GM19438 (cell line): ENCODE results near the gene SPATA24.
A peak's percentile ranks its signal among the peaks of the same experiment; 100 is the strongest.
"Not testable (repeated sequence)": the region's sequence is repeated elsewhere in the genome, so short reads cannot be mapped to it uniquely, and the experiment has no call there.

Experiments
- ATAC-seq: cut with Tn5 transposase; IDR thresholded peaks from one replicate; pipeline ENCODE4 v1.9.1; 2021; ENCODE audit warnings: low read depth; ENCODE audit not compliant: unreplicated experiment

The SPATA24 gene, protein sequence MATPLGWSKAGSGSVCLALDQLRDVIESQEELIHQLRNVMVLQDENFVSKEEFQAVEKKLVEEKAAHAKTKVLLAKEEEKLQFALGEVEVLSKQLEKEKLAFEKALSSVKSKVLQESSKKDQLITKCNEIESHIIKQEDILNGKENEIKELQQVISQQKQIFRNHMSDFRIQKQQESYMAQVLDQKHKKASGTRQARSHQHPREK

DNA sequence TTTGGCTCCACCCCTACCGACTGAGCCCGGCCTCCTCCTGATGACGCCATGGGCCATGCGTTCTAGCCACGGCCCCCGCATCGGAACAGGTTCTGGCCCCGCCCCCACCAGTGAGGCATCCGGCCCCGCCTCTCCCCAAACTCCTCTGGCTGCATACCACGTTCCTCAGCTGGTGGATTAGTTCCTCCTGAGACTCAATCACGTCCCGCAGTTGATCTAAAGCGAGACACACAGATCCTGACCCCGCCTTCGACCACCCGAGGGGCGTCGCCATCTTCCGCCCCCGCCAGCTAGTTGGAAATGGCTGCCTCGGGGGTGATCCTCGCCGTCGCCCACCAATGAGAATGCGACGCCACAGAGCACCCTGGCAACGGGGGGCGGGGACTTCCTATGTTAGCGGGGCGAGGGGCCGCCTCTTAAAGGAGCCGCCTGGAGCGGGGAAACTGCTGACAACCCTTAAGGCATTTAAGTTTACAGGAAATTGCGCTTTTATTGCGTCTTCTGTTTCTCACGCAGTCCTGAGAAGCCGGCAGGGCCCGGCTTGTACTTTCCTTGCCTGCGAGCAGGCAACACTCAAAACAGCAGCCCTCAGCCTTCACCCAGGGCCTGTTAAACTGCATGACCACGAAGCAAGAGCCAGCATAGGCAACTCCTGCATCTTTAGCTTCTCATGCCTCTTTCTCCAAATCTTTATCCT is at the start of gene SPATA24:
SPATA24 (minus strand) TSS at position 303 of the 697 bp plus-strand sequence; CDS start at position 274, 29 bp downstream.
- peak; percentile 91 for ATAC-seq

GRCh38 chr5:139451878-139452660 is 48.2 kb upstream of the SPATA24 start:
- ATAC-seq = no peak

- ATAC-seq = no peak
These were observed 47.3 kb upstream of the SPATA24 start for GRCh38 chr5:139451176-139451575.

DNA sequence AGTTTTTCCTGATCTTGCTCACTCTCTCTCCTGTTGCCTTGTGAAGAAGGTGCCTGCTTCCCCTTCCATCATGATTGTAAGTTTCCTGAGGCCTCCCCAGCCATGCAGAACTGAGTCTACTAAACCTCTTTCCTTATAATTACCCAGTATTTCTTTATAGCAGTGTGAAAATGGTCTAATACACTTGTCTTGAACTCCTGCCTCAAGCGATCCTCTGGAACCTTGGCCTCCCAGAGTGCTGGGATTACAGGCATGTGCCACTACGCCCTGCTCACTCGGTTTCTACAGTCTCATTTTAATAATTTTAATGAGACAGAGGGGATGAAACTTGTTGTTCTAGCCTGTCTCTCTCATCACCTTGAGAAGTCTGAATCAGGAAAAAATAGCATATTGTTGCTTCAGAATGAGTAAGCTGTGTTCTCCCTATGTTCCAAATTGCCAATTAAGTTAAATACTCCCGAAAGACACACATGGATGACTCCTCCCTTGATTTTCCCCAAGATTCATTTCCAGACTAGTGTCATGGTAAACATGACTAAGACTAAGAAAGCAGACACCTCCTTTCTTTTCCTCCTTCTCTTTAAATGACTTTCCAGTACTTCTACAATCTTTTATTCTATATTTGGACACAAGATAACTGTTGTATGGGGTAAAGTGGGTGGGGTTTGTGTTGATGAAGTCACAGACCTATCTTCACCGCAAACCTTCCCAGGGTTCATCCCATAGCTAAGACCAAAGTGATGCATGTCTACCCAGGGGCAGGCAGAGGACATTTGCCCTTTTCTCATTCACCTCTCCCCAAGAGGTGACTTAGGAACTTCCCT is 43.3 kb upstream of the SPATA24 start:
- no peak for ATAC-seq

DNA sequence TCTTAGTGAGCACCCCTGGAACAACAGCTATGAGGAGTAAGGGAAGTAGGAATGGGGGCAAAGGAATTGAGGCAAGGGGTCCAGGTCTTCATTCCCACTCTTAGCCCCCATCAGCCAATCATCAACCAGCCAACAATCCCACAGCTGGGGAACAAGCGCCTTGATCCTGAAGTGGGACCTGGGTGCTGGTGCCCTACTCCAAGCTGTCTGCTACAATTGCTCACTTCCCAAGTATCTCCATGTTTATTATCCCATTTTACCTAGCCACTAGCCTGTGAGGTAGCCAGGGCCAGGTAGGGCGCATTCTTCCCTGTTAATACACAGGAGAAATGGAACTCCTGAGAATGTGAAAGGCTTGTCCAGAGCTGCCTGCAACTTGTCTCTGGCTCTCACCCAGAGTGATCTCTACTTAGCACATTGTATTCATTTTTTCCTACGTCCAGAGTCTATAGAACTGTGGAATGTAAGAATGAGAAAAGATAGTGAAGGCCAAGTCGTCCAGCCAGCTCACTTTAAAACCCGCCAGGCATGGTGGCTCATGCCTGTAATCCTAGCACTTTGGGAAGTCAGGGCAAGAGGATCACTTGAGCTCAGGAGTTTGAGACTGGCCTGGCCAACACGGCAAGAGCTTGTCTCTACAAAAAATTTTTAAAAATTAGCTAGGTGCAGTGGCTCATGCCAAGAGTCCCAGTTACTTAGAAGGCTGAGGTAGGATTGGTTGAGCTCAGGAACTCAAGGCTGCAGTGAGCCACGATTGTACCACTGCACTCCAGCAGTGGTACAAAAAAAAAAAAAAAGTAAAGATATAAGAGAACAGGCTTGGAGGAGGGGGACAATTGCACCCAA is 41.7 kb upstream of the SPATA24 start:
- no peak for ATAC-seq

GRCh38 chr5:139443831-139444453 is 40.1 kb upstream of the SPATA24 start:
- ATAC-seq = no peak

DNA sequence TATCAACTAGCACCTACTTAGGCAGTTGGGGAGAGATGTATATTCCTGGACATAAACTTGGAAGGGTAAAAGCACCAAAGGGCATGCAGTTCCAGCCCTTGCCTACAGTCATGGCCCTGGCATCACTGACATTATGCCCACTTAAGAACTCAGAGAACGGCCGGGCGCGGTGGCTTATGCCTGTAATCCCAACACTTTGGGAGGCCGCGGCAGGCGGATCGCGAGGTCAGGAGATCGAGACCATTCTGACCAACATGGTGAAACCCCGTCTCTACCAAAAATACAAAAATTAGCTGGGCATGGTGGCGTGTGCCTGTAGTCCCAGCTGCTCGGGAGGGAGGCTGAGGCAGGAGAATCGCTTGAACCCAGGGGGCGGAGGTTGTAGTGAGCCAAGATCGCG is 36.5 kb upstream of the SPATA24 start:
- not testable (repeated sequence) for ATAC-seq

- ATAC-seq = peak; percentile 91
These were observed 35.4 kb upstream of the SPATA24 start, which contains the start of gene DNAJC18 for GRCh38 chr5:139439013-139439903. Gene DNAJC18, minus strand, starts transcription at chr5:139439525. Its CDS starts 80 bp downstream, at chr5:139439445.

DNA sequence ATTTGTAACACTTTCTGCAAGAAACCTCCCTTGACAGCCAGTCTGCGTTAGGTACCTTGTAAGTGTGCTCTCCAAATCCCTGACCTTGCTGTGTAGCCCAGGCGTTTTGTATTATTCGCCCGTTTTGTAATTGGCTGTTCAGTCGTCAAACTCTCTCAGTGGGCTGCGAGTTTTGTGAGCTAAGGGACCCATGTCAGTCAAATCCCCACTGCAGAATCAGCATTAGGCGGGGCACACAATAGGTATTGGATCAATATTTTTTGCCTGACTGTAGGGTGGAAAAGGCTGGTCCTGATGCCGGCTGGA is 34.8 kb upstream of the SPATA24 start:
- ATAC-seq = no peak

DNA sequence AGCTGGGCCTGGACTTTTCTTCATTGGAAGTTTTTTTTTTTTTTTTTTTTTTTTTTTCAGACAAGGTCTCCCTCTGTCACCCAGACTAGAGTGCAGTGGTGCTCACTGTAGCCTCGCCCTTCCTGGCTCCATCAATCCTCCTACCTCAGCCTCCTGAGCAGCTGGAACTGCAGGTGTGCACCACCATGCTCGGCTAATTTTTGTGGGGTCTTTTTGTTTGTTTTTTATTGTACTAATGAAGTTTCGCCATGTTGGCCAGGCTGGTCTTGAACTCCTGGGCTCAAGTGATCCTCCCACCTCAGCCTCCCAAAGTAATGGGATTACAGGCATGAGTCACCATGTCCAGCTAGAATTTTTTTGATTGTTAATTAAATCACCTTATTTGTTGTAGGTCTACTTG is 31.8 kb upstream of the SPATA24 start:
- ATAC-seq = no peak

DNA sequence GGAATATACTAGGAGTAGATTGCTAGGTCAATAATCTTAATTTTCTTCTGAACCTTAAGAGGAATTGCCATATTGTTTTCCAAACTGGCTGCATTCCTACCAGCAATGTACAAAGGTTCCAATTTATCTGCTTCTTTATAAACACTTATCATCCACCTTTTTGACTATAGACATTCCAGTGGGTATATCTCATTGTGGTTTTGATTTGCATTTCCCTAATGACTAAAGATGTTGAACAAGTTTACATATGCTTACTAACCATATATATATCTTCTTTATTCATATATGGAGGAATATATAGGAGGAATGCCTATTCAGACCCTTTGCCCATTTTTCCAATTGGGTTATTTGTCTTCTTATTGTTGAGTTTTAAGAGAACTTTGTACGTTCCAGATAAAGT is 27.8 kb upstream of the SPATA24 start:
- ATAC-seq = no peak

DNA sequence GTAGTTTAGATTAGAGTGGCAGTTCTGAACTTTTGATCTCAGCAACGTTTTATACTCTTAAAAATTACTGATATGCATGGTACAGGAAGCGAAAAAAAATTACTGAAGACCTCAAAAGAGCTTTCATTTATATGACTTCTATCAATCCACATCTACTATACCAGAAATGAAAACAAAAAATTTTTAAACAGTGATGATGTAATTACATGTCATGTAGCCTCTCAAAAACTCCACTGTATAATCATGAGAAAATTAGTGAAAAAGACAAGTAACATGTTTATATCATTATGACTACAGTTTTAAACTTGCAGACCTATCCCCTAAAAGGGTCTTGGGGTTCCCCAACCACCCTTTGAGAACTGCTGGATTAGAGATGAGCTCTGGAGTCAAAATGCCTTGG is 26.1 kb upstream of the SPATA24 start:
- no peak for ATAC-seq

DNA sequence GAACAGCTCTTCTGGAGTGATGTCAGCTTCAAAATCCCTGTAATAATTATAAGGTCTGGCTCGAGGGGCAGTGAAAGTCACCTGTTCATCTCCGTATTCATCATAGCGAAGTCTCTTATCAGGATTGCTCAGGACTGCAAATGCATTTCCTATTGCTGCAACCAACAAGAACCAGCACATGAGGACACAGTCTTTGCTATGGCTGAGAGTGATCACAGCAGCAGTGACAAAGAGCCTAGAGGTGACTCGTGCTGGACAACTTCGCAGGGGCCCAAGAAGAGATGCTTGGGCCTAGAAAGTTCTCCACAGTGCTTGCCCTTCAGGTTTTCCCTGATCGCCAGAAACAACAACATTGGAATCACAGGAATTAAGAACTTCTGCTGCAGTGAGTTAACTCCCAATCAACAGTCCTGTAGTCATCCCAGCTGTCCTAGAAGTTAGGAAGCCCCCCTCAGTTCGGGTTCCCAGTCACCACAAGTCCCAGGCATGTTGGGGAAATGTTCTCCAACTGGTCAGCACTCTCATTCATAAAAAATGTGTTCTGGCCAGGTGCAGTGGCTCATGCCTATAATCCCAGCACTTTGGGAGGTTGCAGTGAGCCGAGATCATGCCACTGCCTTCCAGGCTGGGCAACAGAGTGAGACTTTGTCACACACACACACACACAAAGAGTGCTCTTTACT is 22.5 kb upstream of the SPATA24 start:
- no peak for ATAC-seq

DNA sequence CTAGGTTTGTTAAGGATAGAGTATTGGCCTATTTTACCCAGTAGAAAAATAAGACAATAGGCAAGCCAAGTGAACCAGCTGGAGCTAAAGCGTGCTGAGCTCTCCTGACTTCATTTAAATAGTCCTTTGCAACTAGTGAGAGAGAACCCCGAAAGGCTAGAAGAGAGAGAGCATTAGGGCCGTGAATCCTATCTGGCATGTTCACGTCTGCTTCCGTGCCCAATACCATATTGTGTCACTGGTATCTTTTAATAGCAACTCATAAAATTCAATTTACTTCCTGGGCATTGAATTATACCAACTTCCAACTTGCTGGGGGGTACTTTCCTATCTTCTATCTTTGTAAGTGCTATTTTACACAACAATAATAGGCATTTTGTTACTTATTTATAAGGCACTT is 21.6 kb upstream of the SPATA24 start:
- ATAC-seq = no peak

DNA sequence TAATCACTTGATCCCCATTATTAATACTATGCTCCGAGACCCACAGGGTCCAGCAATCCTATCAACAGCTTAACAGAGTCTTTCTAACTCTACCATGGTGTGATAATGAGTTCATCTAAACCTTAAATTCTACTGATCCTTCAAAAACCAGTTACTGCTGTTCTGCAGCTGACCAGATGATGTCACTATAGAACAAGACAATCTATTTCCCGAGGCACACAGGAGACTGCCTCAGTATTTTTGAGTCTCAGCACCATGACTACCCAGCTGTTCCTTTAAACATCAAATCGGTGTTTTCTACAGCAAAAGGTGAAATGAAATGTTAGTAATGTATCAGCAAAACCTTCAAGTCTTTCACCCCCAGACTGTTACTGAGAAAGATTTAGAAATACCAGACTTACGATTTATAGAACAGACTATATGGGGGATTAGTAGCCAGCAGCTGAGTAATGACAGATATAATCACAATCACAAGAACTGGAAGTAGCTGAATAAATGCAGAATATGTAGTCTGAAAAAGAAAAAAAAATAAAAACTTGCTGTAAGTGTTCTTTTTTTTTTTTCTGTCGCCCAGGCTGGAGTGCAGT is 18.5 kb upstream of the SPATA24 start:
- ATAC-seq = no peak

GRCh38 chr5:139419226-139420192 is 15.6 kb upstream of the SPATA24 start:
- no peak for ATAC-seq
